NK-92 (cell line): Measurements from ENCODE around the gene C14orf180.

Experiments
- DNase-seq: peaks from one replicate; lab custom pipeline; 2025; ENCODE audit not compliant: unreplicated experiment; lab: John Stamatoyannopoulos, UW

Gene C14orf180

DNA sequence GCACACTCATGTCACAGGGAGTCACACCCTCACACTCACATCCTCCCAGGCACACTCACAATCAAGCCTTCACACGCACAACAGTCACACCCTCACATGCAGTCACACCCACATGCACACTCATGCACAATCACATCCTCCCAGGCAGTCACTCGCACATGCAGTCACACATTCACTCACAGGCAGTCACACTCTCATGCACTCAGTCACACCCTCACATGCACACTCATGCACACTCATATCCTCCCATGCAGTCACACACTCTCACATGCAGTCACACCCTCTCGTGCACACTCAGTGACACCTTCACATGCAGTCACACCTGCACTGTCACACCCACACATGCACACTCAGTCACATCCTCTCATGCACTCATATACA lies 12.7 kb downstream of the C14orf180 start:
- no peak for DNase-seq

DNA sequence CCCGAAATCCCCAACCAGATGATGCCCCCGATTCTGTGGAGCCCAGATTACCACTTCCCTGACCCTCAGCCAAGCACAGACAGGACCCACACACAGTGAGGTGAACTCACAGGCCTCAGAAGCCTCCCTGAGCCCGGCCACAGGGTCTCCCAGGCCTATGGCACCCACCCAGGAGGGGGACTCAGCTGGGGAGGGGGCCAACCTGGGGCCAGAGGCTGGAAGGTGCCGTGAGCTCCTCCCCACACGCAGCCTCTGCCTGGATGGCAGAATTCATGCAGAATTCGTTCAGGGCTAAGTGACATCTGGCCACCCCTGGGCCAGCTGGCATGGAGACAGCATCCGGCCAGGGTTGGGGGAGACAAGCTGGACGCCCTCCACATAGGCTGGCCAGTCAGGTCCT lies 13.2 kb downstream of the C14orf180 start:
- no peak for DNase-seq

DNA sequence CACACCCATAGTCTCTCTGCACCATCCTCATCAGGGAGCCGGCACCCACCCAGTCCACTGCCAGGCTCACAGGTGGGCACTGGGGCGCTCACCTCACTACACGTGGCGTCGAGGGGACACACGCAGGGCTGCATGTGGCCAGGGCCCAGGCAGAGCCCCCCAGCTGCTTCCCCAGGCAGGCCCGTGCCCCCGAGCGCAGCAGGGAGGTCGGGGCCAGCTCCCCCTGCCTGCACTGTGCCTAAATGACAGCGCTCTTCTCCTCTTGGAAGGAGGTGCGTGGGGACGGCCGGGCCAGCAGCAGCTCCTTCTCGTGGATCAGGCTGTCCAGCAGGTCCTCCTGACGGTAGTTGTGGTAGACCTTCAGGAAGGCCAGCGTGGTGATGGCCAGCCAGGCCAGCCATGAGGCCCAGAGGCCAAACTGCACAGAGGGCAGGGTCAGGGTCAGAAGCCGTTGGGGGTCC lies 13.7 kb downstream of the C14orf180 start:
- DNase-seq, result no peak

DNA sequence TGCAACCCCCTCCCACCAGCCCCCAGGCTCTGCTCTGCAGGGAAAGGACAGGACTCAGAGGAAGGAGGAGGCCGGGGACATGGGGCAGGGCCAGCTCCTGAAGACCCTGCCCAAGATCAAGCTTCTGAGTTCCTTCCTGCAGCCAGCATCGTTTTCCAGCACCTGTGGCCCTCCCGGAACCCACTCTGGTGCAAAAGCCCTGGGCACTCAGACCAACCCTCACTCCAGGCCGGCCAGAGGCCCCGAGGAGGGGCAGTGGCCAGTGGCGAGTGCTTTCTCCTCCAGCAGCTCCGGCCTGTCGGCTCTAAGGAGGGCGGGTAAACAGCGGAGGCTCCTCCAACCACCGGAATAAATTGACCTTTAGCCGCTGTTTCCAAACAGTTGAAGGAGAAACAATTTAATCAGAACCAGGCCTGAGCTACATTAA lies 14.2 kb downstream of the C14orf180 start:
- DNase-seq, result no peak

DNA sequence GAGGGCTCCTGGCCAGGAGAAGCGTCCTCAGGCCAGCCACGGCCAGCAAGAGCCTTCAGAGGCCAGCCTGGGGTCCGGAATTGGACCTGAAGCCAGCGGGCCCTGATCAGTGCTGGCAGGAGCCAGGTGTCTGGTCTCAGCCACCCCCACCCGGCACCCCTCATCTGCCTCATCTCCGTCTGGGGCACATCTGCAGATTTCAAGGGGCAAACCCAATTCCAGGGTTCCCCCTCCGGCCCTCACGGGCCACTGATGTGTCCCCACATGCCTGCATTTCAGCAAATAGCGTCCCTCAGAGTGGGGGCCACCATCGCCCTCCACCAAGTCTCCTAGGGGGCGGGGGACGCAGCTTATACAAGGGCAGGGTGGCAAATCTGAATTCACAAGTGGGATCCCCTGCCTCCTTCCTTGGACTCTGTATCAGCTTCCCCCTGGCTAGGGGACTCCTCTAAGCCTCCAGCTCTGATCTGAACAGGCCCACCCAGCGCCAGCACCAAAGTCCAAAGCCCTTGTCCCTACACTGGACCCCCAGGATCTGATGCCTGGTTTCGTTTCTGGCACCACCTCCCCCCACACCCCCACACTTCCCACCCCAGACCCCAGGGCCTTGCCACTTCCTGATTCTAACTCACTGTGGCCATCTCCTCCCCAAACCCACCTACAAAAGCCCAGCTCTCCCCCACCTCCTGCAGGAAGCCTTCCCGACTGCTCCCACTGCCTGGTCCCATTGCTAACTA lies 14.9 kb downstream of the C14orf180 start:
- DNase-seq, result no peak

DNA sequence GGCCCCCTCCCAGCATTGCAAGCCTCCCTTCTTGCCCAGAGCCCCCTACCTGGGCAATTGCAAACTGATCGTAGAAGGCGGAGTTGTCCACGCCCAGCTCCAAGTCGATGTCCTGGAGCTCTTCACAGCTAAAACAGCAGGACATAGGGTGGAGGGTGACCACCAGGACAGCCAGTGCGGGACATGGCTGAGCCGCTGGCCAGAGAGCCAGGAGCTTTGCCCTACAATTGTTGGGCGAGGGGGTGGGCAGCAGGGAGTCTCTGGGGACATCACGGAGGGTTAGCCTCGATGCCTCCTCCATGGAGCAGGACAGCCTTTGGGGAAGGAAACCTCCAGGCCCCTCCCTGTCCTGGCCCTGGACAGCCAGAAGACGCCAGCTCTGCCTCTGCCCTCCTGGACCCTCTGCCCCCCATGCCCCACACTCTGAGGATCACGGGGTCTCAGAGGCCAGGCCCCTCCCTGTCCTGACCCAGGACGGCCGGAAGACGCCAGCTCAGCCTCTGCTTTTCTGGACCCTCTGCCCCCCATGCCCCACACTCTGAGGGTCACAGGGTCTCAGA lies 15.6 kb downstream of the C14orf180 start:
- DNase-seq, result no peak

DNA sequence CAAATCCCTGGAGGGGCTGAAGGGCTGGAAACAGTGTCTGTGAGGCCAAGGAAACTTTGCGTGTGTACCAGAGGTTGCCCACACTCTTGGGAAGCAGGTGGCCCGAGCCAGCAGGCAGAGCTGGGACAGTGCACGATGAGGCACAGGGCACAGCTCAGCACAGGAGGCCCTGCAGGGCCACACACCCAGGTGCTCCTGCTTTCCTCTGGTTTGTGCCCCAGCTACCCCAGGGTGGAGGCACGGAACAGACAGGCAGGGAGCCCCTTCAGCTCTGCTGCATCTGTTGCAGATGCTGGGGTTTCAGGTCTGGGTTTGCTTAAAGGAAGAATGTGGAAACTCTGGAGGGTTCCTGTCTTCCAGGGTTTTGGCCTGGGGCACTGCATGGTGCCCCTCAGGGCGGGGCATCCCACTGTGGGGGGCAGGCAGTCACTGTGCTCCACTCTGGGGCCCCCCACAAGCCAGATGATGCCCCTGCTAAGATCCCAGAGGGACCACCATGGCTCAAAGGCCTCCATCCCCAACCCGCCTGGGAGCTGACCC lies 16.4 kb downstream of the C14orf180 start:
- DNase-seq, result no peak

DNA sequence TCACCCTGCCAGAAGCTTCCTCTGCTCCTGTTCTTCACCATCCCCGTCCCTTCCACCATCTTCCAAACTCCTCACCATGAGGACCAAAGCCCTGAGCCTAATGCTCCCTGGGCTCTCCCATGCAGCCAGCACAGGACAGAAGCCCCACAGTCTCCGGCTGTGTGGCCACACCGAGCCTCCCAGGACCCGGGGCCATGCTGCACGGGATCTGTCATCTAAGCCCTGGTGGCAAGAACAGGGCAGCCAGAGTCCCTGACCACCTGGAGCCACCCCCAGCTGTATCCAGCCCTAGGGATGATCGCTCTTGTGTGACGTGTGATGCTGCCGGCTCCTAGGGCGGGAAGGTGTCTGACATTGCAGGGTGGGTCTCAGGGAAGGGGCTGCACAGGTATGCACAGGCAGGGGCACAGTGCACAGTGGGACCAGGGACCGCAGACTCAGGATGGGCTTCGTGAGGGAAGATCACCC lies 16.9 kb downstream of the C14orf180 start:
- DNase-seq, result no peak

DNA sequence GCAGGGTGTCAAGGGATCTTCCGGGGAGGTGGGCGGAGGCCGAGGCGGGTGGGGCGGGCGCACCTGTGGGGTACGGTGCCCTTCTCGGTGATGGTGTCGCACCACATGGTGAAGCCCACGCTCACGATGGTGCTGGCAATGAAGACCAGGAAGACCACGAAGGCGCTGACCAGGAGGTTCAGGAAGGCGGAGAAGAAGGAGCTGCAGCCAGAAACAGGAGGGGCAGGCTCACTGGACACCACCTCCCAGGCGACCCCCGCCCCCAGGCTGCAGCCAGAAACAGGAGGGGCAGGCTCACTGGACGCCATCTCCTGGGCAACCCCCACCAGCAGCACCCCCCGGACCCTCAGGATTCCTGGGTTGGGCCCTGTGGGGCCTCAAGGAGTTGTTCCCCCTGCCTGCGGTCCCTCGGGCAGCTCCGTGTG lies 17.4 kb downstream of the C14orf180 start:
- no peak for DNase-seq

DNA sequence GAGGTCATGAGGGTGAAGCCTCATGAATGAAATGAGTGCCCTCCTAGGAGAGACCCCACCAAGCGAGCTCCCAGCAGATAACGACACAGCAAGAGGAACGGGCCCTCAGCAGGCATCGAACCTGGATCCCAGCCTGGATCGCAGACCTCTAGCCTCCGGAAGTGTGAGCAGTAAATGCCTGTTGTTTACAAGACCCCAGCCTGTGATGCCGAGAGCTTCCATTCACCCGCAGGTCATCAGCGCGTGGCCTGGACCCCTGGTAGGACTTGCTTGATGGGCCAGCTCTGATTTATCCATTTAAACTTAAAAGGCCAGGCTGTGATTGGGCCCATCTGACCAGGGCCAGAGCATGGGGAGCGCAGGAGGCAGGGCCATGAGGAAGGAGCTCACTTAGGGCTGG lies 18.0 kb downstream of the C14orf180 start:
- no peak for DNase-seq

DNA sequence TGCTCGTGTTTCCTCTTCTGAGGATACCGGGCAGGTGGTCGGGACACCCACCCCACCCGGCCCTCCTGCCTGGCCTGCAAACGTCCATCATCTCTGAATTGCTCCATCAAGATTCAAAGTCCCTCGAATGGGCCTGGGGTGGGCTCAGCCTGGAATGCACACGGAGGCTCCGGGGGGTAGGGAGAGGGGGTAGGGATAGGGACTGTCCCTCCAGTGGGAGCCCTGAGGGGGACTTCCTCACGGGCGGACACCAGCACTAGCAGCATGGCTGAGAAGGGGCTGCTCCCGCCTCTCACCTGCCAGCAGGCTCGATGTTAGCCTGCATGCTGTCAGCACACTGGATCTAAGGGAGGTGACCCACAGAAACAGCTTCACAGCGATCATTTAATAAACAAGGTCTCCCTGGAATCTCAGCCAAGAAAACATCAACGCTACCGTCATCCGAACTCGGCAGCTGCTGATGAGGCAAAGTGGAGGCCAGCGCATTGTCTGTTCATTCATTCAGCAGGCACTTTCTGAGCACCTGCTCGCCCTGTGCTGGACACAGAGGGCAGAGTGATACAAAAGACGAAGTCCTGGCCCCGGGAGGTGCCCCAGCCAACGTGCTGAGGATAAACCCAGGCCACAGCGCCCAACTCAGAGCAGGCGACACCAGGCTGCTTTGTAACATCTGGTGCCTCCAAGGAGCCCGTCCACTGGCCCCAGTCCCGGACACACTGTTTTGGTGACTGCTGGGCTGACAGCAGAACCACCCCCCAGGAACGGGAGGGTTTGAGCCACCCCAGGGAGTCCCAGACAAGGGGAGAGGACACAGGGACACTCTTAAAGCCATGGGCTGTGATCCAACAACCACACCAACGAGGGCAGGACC lies 18.7 kb downstream of the C14orf180 start:
- DNase-seq, result no peak

DNA sequence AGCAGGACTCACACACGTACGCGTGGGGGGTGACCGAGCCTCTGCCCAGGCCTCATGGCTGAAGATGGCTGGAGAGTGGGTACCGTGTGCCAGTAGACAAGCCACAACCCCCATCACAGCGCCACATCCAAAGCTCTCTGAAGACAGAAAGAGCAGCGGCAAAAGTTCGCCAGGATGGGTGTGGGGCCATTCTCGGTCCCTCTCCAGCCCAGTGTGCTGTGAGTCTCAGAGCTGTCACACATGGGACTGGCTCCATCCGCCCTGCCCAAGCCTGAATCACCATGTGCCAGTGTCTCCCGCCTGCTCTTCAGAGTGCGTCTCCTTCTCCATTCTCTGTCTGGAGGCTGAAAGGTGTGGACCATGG lies 19.3 kb downstream of the C14orf180 start:
- no peak for DNase-seq

DNA sequence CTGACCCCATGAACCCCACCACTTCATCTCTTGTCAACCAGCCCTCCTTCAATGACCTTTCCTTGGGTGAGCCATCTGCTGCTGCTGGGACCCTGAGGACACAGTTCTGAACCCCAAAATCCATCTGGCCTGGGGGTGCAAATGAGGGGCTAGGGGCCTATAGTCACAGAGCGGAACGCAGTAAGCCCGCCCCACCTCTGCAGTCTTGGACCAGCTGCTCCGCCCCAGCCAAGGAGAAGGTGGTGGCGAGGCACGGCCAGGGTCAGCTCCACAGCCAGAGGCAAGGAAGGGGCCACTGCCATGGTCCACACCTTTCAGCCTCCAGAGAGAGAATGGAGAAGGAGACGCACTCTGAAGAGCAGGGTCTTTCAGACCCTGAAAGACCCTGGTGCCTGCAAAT lies 19.9 kb downstream of the C14orf180 start:
- no peak for DNase-seq

DNA sequence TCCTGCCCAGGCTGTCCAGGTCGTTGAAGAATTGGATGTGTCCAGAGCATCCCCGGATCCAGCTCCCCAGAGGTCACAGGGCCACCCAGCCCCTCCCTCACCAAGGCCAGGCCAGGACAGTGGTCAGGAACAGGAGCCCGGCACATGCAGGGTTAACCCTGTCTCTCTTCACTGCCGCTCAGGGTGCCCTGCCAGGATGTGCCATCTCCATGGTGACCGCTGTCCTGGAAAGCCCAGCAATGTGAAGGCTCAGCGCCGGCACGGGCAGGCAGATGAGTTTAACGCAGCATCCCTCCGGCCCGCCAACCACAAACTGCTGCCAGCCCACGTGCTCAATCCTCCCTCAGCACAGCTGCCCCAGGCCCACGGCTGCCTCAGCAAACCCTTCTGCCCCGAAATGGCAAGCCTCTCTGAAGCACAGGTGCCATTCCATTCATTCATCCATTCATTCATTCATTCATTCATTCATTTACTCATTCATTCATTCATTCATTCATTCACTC lies 20.6 kb downstream of the C14orf180 start:
- no peak for DNase-seq

DNA sequence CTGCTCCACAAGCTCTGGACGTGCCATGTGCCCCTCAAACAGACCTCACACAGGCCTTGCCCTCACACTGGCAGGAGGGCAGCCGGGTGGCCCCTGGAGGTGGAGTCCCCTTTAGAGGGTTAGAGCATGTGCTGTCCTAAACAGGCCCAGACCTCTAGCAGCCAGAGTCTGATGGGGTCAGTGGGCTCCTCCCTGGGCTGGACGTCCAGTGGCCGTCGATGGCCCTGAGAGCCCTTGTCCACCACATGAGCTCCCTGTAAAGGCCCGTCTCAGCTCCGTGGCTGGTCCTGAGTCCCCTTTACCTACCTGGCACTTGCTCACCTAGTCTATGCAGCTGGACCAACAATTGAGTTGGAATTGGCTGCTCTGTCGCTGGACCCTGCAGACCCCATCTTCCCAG lies 21.2 kb downstream of the C14orf180 start:
- no peak for DNase-seq

DNA sequence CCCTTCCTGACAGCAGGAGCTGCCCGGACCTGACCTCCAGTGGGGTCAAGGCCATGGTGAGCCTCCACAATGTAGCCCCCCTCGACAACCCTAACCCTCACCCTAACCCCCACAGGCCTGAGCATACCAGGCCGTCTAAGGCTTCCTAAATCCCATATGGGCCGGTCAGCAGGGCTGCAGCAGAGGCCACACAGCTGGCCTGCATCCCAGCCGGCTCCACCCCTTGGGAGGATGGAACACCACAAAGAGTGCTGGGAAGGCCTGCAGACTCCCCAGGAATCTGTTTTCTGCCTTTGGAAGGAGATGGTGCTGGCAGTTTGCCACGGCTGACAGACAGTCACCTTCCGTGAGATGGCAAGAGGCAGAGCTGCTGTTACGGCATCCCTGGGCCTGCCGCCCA lies 22.2 kb downstream of the C14orf180 start:
- no peak for DNase-seq

DNA sequence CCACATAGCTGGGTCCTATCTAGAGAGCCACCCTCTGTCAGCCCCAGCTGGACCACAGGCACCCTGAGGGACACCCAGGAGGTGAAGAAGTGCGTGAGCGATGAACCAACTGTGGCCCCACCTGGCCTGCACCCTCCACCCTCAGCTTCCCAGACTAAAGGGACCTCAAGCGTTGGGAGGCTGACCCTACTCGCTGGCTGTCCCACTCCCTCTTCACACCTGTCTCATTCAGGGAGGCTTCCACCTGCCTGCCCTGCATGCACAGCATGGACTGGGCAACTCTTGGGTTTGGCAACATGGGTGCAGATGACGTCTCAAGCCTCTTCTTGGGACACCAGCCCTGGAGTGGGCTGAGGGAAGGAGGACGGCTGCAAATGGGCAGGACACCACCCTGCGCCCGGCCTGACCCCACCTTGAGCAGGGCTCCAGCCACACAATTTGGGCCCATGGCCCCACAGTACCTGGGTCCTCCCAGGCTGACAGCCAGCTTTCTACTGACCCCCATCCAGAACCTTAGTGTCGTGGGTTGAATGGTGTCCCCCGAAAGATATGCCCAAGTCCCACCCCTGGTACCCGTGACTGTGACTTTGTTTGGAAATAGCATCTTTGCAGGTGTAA lies 22.9 kb downstream of the C14orf180 start:
- no peak for DNase-seq

DNA sequence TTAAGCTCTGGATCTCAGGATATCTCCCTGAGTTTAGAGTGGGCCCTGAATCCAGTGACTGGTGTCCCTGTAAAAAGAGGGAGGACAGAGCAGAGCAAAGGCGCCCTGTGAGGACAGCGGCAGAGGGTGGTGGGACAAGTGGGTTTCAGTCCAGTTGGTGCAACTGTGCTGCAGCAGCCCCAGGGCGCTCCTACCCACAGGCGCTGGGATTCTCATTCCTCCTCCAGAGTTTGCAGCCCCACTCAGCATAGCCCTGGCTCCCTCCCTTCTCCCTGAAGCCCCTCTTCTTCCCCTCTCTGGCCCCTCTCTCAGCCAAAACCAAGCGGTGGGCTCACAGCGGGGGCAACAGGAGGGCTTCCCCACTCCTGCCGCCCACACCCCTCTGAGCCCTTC lies 23.4 kb downstream of the C14orf180 start:
- DNase-seq, result no peak

DNA sequence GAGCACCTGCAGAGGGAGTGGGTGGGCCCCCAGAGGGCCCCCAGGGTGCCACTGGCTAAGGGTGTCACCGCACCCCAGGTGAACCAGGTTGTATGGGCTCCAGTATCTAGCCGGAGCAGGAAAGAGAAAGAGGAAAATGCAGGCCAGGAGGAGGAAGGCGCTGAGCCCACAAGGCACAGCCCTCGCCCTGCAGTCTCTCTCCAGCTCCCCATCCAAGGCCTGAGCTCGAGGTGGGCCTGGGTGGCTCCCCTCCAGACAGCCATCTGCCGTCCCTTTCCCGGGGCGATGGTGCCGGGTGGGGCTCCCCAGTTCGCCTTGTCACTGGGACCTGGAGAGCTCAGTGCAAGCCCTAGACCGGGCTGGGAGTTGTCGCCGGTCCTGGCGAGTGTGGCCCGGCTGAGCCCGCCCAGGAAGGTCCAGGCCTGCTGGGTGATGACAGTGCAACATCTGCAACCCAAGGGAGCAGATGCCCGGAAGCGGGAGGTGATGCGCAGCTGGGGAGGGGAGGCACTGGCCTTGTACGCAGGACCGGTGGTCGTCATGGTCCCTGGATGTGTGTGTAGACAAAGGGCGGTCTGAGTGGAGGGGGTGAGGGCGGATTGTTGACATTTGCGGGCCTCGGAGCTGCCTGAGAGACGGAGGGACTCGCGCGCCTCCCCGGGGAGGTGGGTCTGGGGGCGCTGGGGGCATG lies 24.3 kb downstream of the C14orf180 start:
- DNase-seq, result no peak
